Measurements from ENCODE around the gene PTPRN2.

- TF ChIP-seq MZF1 (CRISPR knock-in tag; IDR thresholded peaks at IDR 0.05; ENCODE audit: borderline replicate concordance), result no peak
- no peak for TF ChIP-seq CTCF (CRISPR knock-in tag; IDR thresholded peaks at IDR 0.05)
- no peak for TF ChIP-seq SMAD9 (CRISPR knock-in tag; IDR thresholded peaks at IDR 0.05)
- TF ChIP-seq MAX (IDR thresholded peaks at IDR 0.05), result no peak
- no peak for TF ChIP-seq NFATC3 (CRISPR knock-in tag; IDR thresholded peaks at IDR 0.05)
- TF ChIP-seq JUN (CRISPR knock-in tag; IDR thresholded peaks at IDR 0.05), result no peak
- no peak for TF ChIP-seq ZNF513 (CRISPR knock-in tag; conservative IDR thresholded peaks at IDR 0.05)
Observed at GRCh38 chr7:158424011-158424410, 163.6 kb downstream of the PTPRN2 start.
